GM19023 (cell line): ENCODE measurements around the gene GGT5.
"Not testable (repeated sequence)": the region's sequence is repeated elsewhere in the genome, so short reads cannot be mapped to it uniquely, and the experiment has no call there.

ENCODE experiments used
- ATAC-seq: cut with Tn5 transposase; IDR thresholded peaks from one replicate; pipeline ENCODE4 v1.9.1; 2021; ENCODE audit warnings: mild to moderate bottlenecking, moderate library complexity; ENCODE audit not compliant: unreplicated experiment

Gene GGT5

GRCh38 chr22:24206460-24207263 lies 38.2 kb downstream of the GGT5 start:
- not testable (repeated sequence) for ATAC-seq

DNA sequence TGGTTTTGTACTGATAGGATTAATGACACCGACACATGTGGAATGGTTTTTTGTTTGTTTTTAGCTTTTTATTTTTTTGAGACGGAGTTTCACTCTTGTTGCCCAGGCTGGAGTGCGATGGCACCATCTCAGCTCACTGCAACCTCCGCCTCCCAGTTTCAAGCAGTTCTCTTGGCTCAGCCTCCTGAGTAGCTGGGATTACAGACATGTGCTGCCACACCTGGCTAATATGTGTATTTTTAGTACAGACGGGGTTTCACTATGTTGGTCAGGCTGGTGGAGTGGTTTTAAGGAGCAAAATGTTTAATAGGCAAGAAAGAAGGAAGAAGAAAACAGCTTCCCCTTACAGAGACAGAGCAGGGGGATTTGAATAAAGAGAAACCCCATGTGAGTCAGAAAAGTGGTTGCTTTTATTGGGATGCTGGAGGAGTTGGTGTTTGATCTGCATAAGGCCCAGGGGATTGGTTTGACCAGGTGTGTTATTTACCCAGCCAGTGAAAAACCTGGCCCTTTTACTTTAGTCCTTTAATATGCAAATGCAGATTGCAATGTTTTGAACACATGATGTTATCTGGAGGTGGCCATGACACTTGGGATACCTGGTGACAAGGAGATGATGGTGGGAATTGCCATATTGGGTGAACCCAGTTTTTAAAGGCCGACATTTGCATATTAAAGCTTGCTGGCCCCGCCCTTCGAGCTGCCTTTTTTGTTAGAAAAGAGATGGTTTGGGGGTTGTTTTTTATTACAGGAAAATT lies 39.3 kb downstream of the GGT5 start:
- ATAC-seq: no peak

DNA sequence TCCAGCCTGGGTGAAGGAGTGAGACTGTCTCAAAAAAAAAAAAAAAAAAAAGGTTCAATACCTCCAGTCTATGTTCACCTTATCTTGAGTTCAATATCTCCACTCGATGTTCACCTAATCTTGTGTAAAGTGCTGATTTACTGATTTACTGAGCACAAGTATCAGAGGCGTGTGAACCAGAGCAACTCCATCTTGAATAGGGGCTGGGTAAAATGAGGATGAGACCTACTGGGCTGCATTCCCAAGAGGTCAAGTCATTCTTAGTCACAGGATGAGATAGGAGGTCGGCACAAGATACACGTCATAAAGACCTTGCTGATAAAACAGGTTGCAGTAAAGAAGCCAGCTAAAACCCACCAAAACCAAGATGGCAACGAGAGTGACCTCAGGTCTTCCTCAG lies 41.0 kb downstream of the GGT5 start:
- not testable (repeated sequence) for ATAC-seq

DNA sequence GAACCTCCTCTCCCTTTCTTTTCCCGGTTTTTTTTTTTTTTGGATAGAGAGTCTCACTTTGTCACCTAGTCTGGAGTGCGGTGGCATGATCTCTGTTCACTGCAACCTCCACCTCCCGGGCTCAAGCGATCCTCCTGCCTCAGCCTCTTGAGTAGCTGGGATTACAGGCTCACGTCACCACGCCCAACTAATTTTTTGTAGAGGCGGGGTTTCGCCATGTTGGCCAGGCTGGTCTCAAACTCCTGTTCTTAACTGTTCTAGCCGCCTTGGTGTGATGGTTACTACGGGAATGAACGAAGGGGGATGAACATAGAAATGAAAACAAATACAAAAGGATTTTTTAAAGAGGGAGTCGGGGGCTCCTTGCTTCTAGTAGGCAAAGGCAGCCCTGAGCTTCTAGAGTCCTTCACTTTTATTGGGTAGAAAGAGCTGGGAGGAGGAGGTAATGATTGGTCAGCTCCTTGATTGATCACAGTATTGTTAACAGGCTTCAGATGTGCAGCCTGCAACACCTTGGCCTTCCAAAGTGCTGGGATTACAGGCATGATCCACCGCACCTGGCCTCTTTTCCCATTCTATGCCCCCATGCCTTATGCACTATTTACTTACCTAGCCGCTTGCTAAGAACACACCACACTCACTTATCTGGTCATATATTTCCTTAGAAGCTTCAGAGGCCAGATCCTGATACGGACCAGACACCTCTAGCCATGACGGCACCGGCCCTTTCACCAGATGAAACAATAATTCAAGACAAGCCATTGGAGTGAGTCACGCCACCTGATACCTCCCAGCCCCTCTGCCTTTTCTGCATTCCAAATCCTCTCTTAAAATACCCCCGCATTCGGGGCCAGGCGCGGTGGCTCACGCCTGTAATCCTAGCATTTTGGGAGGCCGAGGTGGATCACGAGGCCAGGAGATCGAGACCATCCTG lies 42.9 kb downstream of the GGT5 start:
- no peak for ATAC-seq

- ATAC-seq: no peak
These were observed 44.2 kb downstream of the GGT5 start for GRCh38 chr22:24200619-24201212.

- no peak for ATAC-seq
These were observed 46.2 kb downstream of the GGT5 start for GRCh38 chr22:24198682-24199052.

DNA sequence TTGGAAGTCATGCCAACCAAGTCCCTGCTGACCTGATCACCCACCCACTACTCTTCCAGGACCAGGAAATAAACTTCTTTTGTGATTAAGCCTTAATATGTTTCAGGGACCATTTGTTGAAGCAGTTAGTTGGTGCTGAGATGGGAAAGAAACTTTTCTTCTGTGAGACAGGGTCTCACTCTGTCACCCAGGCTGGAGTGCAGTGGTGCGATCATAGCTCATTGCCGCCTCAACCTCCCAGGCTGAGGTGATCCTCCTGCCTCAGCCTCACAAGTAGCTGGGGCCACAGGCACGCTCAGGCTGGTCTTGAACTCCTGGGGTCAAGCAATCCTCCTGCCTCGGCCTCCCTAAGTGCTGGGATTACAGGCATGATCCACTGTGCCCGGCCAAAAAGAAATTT lies 53.0 kb downstream of the GGT5 start:
- ATAC-seq: no peak

DNA sequence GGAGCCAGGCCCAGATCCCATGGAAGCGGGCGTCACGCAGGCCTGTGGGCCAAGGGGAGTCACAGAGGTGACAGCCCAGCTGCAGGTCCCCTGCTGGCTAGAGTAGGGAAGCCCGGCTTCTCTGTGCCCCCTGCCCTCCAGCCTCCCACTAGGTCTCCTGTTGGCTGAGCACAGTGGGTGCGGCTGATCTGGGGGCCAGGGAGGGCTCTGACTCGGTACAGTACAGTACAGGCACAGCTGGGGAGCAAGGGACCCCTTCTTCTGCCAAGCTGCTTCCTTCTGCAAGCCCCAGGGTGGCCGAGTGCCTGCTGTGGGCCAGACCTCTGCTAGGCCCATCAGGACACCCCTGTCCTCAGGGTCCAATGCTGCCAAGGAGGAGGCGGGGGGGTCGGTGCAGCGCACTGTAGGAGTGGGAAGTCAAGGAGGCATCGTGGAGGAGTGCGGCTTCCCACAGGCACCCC lies 53.5 kb downstream of the GGT5 start:
- no peak for ATAC-seq

DNA sequence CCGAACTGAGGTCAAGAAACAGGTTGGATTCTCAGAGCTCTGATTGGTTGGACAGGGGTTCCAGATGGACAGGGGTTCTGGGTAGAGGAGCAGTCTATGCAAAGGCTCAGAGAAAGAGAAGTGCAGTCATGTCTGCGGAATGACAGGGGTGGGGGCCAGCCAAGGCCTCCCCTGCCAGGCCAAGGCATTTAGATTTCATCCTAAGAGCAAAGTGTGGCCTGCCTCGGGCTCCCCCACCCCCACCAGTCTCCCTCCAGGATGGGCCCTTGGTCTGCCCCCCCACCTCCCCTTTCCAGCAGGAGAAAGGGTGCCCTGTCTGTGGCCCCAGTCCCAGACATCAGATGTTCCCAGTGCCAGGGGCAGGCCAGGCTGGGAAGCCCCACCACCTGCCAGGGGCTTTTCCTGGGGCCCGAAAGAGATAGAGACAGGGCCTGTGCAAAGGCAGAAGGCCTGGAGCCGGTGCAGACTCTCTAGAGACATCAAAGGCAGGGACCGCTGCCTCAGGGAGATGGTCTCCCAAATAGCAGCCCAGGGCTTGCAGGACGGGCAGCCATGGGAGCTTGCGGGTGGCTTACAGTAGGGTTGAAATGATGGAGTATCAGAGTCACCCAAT lies 54.2 kb downstream of the GGT5 start:
- ATAC-seq: no peak

DNA sequence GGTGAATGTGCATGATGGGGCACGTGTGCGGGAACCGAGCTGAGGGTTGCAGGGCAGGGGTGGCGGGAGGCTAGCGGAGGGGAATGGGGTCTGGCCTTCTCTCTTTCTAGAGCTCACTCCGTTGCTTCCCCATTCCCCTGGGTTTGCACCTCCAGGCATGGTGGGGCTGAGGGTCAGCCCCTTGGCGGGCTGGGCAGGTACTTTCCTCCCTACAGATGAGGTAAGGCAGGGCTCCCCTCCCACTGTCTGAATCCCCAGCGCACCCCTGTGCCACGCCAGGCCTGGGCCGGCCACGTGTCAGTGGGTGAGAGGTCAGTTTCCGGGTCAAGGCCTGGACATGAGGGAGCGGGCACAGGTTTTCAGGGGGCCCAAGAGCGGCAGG lies 54.7 kb downstream of the GGT5 start:
- ATAC-seq: no peak

DNA sequence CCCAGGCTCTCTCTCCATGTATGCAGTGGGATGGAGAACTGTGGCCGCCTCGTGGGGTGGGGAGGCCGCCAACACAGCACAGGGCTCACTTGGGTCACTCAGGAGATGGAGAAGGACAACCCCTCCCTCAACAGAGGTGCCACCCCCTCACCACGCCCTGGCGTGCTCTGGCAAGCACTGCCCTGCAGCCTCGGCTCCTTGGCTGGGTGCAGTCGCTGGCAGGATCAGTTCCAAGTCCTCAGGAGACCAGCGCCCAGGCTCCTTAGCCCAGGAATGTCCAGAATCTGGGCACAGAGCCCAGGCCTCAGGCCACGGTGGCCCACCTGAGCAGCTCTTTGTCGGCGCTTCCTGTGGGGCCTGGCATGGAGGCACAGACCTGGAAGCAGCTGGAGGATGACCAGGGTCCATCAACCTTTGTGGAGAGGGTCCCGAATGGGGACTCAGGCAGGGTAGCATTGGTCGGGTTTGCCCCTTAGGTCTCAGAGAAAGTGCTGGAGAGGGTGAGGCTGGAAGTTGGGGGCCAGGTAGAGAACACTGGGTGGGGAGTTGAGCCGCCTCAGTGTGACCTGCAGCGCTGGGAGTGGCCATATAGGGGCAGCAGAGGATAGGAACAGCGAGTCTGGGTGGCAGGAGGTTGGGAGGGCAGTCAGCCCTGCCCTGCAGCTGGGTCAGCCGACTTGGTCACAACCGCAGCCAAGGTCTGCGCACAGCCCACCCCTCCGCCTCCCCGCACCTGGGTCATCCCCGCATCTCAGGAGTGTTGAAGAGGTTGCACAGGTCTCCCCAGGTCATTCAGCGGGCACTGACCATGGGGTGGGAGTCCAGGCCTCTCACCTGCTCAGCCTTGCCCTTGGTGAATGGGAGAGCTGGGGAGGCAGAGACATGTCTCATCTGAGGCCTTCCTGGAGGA lies 55.4 kb downstream of the GGT5 start:
- no peak for ATAC-seq

DNA sequence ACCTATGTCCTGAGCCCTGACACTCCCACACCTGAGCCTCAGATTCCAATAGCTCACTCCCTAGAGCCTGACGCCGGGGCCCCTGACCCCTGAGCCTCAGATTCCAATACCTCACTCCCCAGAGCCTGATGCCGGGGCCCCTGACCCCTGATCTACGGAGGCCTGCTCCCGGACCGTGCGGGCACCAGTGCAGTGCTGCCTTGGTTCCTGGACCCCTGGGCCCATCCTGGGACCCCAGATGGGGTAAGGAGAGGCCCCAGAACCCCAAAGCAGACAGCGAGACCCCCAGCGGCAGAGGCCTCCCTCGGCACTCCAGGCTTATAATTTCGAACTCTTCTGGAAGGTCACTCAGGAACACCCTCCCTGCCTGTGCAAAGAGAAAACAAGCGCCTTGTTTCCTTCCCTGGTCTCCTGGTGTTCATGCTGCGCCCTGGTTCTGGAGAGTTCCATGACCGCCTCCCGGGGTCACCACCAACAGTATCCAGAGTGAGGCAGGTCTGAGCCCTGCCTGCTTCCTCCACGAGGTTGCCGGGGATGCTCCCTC lies 56.1 kb downstream of the GGT5 start:
- no peak for ATAC-seq

- ATAC-seq: no peak
These were observed 56.9 kb downstream of the GGT5 start for GRCh38 chr22:24187731-24188644.

DNA sequence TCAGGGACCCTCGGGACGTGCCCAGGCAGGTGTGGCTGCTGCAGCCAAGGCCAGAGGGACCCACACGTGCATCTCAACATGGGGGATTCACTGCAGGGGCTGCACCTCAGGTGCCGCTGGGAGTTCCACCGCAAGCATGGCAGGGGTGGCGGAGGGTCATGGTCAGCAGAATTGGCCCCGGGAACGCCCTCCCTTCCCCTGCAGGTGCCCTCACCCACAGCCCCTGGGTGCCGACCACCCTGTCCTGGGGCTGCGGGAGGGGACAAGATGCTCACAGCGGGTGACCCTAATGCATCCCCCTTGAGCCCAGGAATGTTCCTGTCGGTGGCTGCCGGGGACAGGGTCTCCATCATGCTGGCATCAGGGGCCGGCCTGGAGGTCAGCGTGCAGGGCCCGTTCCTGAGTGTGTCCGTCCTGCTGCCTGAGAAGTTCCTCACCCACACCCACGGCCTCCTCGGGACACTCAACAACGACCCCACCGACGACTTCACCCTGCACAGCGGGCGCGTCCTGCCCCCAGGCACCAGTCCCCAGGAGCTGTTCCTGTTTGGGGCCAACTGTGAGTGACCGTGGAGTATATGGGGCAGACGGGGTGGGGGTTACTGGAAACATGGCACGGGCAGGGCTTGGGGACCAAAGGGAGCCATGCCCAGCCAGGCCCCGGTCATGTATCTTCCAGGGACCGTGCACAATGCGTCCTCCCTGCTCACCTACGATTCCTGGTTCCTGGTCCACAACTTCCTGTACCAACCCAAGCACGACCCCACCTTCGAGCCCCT lies 57.8 kb downstream of the GGT5 start:
- ATAC-seq: no peak

- no peak for ATAC-seq
These were observed 58.5 kb downstream of the GGT5 start for GRCh38 chr22:24186352-24186740.

- ATAC-seq: no peak
These were observed 59.2 kb downstream of the GGT5 start for GRCh38 chr22:24185501-24186351.
